T-helper 2 cell treated with Interferon-gamma antibody and Interleukin-4, amounts not matched to agents 100 ng/mL and 5 ng/mL, for 36 hours (primary cell): ENCODE measurements around the gene PRICKLE2. TPM values are rescaled to one million over a fixed set of nuclear protein-coding genes. Genes with fewer than 3 reads are reported as not detected.

Source experiments
- intact Hi-C: fragments of 100-400 bp; cut with micrococcal nuclease; formaldehyde crosslinking; loops from one replicate; pipeline ENCODE4 v1.15.1; 2023
- total RNA-seq: library from RNA; stranded (reverse); gene quantifications from 2 replicates; pipeline ENCODE4 v1.2.3, GENCODE V29; 2022

The PRICKLE2 gene
- total RNA-seq, 1 donor from 2014 or later = not detected

- intact Hi-C loops = no loop called here
Measured at GRCh38 chr3:64221571-64222257, 3.6 kb downstream of the PRICKLE2 start.

- intact Hi-C loops = no loop called here
Measured at GRCh38 chr3:64220161-64220914, 4.9 kb downstream of the PRICKLE2 start.

GRCh38 chr3:64218746-64219145 is 6.5 kb downstream of the PRICKLE2 start:
- intact Hi-C loops = no loop called here

GRCh38 chr3:64218329-64218728 is 6.9 kb downstream of the PRICKLE2 start:
- intact Hi-C loops = no loop called here

- intact Hi-C loops = no loop called here
Measured at GRCh38 chr3:64216274-64217147, 8.8 kb downstream of the PRICKLE2 start.

GRCh38 chr3:64215559-64215958 is 9.7 kb downstream of the PRICKLE2 start:
- intact Hi-C loops = no loop called here

- intact Hi-C loops = no loop called here
Measured at GRCh38 chr3:64215103-64215502, 10.2 kb downstream of the PRICKLE2 start.

GRCh38 chr3:64214381-64215018 is 10.8 kb downstream of the PRICKLE2 start:
- intact Hi-C loops = no loop called here

GRCh38 chr3:64213962-64214379 is 11.3 kb downstream of the PRICKLE2 start:
- intact Hi-C loops = no loop called here

- intact Hi-C loops = no loop called here
Measured at GRCh38 chr3:64213224-64213878, 11.9 kb downstream of the PRICKLE2 start.

- intact Hi-C loops = no loop called here
Measured at GRCh38 chr3:64209866-64210621, 15.2 kb downstream of the PRICKLE2 start.

- intact Hi-C loops = no loop called here
Measured at GRCh38 chr3:64207289-64208080, 17.8 kb downstream of the PRICKLE2 start.

- intact Hi-C loops = no loop called here
Measured at GRCh38 chr3:64203969-64204908, 21.0 kb downstream of the PRICKLE2 start.

GRCh38 chr3:64203216-64203615 is 22.1 kb downstream of the PRICKLE2 start:
- intact Hi-C loops = no loop called here

- intact Hi-C loops = no loop called here
Measured at GRCh38 chr3:64199932-64200331, 25.3 kb downstream of the PRICKLE2 start.

- intact Hi-C loops = no loop called here
Measured at GRCh38 chr3:64196236-64196929, 28.9 kb downstream of the PRICKLE2 start.

- intact Hi-C loops = no loop called here
Measured at GRCh38 chr3:64195789-64196188, 29.5 kb downstream of the PRICKLE2 start.

GRCh38 chr3:64191822-64192221 is 33.4 kb downstream of the PRICKLE2 start:
- intact Hi-C loops = no loop called here
